K562 treated with DMSO at 1 percent for 48 hours (cell line): Measurements from ENCODE around the gene CLOCK. TPM values are rescaled to one million over a fixed set of nuclear protein-coding genes. Genes with fewer than 3 reads are reported as not detected.

ENCODE experiments used
- total RNA-seq: library from RNA; unstranded; fragments of 300-600 nt; gene quantifications from 2 replicates; pipeline ENCODE4 v1.2.3, GENCODE V29; 2022; ENCODE audit warnings: low replicate concordance; ENCODE audit errors: extremely low read depth

The CLOCK gene
- not detected in 2 replicates for total RNA-seq

DNA sequence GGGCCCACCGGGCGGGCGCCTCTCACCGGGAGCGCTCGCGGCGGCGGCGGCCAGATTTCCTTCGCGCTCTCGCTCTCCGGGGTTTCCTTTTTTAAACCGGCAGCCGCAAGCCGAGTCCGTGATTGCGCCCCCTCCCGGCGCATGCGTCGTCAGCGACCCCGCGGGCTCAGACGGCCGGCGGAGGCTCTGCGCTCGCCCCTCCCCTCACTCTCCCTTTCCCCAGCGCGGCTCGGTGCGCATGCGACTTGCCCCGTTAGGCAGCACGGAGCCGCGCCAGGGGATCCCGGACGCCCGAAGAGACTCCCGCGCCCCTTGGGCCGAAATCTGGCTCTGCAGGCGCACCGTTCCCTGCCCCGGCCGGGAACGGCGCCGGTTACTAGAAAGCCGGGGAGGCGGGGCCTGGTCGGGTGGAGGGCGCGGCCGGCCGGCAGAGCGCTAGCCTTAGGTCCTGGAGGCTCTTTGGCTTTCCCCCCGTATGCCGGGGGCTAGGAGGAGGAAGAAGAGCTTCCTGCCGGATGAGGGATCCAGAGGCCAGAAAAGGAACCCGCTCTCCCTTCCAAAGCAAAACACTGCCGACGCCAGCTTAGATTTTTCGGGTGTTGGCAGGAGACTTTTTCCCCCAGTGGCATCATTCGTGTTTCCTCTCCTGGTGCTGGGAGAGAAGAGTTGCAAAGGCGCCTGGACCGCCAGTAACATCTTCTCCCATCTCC lies at the start of gene CLOCK:
Gene CLOCK (minus strand): TSS at position 154 of the 710 bp plus-strand sequence. CDS start 64,124 bp downstream, outside the sequence.

GRCh38 chr4:55592014-55592413 lies 45.3 kb upstream of the CLOCK start, which contains the start of gene PDCL2:
Gene PDCL2, minus strand, starts transcription at chr4:55592245. Its CDS starts 136 bp downstream, at chr4:55592109.

GRCh38 chr4:55395529-55396307 lies 151.0 kb downstream of the CLOCK start, which contains the start of gene TMEM165:
Gene TMEM165, plus strand, starts transcription at chr4:55395957. Its CDS starts 233 bp downstream, at chr4:55396190.

Other genes starting within 250 kb of the CLOCK start
- not detected in 2 replicates for gene SRD5A3, start 200.7 kb downstream of the CLOCK start, total RNA-seq
- gene TMEM165, start 151.0 kb downstream of the CLOCK start, total RNA-seq = not detected in 2 replicates
- gene PDCL2, start 45.3 kb upstream of the CLOCK start, total RNA-seq = not detected in 2 replicates
- gene NMU, start 89.4 kb upstream of the CLOCK start, total RNA-seq = not detected in 2 replicates